ENCODE data around the gene KICS2.
A peak's percentile ranks its signal among the peaks of the same experiment; 100 is the strongest.
"Not testable (repeated sequence)": the region's sequence is repeated elsewhere in the genome, so short reads cannot be mapped to it uniquely, and the experiment has no call there.

KICS2 gene

DNA sequence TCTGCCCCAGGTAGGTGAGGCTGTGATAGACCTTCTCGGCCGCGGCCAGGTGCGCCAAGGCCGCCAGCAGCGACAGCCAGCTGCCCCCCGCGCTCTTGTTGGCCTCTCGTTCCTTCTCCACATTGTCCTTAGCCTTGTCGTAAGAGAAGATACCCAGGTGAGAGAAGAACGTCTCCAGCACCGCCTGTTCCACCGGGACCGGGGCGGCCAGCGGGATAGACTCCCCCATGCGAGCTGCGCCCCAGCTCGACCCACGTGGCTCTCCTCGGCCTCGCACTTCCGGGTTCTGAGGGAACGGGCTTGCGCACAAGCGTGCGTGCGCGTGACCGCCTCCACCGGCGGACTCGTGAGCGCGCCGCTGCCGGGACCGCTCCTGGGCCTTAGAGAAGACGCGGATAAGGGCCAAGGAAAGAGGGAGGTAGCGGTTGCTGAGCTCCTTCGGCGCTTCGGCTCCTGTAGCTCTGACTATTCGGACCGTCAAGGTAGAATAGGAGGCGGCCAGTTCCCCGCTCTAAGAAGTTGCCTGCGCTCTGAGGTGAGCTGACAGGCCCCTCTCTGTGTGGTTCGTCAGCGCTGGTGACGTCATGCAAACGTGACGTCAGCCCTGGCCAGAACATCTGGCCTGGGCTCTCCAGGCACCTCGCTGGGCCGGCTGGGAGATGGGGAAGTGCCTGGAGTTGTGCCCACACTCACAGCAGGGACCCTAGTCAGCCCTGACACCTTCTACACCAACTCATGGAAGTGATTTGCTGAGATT is at the start of gene KICS2:
TSS of gene KICS2 (minus strand) at position 288 of the 757 bp plus-strand sequence. CDS start at position 229, 59 bp downstream.
- DNase-seq, result peak; percentile 86

GRCh38 chr12:64270411-64270810 is 48.3 kb upstream of the KICS2 start:
- DNase-seq, result no peak

- no peak for DNase-seq
Measured at GRCh38 chr12:64269161-64269560, 47.1 kb upstream of the KICS2 start.

DNA sequence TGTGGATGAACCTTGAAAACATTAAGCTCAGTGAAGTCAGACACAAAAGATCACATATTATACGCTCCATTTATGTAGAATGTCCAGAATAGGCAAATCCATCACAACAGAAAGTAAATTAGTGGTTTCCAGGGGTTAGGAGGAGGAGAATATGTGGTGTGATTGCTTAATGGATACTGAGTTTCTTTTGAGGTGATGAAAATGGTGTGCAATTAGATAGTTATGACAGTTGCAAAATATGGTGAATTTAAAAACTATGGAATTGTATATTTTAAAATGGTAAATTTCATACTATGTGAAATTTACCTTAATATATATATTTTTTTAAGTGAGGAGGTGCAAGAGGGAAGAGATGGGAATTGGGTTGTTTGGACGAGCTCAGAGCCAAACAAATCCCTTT is 46.3 kb upstream of the KICS2 start:
- DNase-seq, result no peak

DNA sequence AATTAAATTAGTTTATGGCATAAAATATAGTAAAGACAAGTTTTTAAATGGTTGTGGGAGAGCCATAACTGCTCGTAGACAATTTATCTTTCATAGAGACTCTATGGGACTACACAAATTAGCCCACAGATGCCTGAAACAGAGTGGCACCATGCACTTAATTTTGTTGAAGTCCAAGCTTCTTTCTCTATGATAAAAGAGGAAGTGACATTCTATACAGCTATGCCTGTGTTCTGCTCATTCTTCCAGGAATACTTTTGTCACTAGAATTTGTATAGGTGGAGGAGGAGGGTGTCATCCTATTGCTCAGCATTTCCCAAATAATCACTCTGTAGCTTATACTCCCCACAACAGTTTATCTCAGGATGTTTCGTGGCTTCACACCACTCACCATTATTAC is 43.7 kb upstream of the KICS2 start:
- DNase-seq, result no peak

- DNase-seq, result no peak
Measured at GRCh38 chr12:64261813-64262212, 39.7 kb upstream of the KICS2 start.

- no peak for DNase-seq
Measured at GRCh38 chr12:64258576-64258975, 36.5 kb upstream of the KICS2 start.

DNA sequence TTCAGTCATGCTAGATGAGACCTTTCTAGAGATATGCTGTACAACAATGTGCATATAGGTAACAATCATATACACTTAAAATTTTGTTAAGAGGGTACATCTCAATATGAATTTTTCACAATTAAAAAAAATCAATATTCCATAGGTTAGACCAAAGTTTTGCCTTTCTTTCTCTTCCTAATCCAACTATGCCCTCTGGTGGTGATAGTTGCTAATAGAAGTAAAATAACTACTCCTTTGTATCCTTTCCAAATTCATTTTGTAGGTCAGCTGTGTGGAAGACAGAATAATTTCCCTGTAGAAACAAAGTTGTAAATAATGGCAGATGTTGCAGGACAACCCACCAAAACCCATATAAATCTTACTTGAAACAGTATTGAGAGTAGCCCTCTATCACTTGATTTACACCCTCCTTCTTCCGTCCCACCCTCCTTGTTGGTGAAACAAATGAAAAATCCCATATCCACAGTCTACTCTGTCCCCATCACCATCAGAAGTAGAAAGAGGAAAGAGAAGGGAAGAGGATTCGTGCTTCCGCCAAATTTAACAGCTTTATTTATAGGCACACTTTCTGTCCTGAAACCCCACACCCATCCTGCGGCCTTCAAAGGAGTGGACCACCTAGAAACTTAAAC is 34.2 kb upstream of the KICS2 start:
- DNase-seq, result peak; percentile 61

GRCh38 chr12:64255249-64255648 is 33.2 kb upstream of the KICS2 start:
- no peak for DNase-seq

GRCh38 chr12:64253356-64253755 is 31.3 kb upstream of the KICS2 start:
- DNase-seq, result no peak

- DNase-seq, result no peak
Measured at GRCh38 chr12:64252681-64253080, 30.6 kb upstream of the KICS2 start.

DNA sequence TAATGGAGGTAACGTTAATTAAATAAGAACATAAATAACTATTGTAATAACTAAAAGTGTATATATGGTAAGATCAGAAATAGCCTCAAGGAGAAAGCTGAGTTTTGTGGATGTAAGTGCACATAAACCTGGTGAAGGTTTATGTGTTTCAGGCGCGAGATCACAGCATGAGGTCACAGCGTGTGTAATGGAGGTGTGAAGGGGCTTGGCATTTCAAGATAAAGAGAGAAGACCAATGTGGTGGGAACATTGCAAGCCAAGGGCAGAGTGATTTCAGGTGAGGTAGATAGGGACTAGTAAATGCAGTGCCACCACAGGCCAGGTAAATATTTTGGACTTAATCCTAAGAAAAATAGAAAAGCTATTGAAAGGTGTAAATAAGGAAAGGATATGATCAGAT is 21.7 kb upstream of the KICS2 start:
- no peak for DNase-seq

DNA sequence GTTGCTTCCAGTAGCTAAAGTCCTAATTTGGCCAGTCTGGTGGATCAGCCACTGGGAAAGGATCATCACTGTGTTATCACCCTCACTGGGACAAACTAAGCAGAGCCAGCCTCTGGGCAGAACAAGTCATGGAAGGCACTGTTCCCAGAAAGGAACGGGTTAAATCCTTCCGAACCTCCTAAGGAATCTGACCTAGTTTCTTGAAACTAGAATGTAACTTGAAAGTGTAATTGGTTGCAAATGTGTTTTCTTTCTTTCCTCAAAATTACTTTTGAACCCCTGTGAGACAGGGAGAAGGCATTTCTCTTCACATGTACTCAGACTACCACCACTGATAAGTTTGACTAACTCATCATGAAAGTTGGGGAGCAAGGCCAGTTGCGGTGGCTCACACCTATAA is 18.7 kb upstream of the KICS2 start:
- no peak for DNase-seq

DNA sequence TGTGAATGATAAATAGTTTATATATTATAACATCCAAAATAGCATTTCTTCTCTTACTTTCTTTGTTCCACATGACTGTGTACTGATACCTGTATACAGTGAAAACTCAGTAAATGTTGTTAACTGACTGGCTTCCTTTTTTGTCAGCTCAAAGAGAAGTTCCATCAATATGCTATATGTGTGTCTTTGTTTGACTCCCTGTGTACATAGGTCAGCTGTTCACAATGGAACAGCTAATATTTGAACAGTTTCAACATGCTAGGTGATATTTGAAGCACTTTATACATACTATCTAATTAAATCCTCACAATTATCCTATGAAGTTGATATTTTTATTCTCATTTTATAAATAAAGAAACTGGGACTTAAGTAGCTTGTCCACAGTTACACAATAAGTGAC is 15.3 kb upstream of the KICS2 start:
- no peak for DNase-seq

DNA sequence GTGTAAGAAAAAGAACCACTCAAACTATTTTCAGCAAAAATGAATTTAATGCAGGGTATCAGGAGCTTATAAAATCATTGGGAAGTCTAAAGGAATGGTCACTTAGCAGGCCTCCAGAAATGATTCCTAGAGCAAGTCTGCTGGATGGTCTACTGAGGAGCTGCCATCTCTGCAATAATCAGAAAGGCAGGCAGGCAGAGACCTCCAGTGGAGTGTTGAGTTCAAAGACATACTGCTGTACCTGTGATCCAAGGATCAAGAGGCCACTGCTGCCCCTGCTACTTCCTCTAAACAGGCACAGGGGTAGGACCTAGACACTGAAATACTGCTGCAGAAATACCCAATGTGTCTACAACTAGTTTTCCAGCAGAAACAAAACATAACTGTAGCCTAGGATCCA is 14.5 kb upstream of the KICS2 start:
- no peak for DNase-seq

DNA sequence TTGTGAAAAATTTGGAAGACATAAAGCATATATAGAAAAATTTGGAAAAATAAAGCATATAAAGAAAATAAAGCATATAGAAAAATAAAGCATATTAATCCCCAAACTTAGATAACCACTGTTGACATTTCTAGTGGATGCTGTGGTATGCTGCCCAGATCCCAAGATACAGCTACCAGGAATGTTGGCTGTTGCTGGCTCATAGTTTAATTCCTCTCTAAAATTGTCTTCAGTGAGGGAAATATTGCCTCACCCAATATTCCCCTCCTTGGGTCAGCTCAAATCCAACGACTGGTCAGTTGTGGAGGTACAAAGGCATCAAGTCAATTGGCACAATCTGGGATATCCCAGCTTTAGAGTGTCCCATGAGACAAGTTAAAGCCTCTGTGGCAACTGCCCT is 10.1 kb upstream of the KICS2 start:
- no peak for DNase-seq

DNA sequence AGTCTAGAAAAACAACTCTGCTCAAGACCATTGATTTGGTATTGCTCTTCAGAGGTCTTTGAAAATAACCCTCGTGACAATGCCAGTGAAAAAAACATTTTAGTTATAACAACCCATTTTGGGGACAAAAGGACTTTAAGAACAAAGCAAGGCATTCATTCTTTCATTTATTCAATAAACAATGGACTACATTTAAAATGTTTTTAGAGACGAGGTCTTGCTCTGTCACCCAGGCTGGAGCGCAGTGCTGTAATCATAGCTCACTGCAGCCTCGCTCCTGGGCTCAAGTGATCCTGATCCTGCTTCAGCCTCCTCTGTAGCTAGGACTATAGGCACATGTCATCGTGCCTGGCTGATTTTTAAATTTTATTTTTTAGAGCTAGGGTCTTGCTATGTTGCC is 7.7 kb upstream of the KICS2 start:
- no peak for DNase-seq

DNA sequence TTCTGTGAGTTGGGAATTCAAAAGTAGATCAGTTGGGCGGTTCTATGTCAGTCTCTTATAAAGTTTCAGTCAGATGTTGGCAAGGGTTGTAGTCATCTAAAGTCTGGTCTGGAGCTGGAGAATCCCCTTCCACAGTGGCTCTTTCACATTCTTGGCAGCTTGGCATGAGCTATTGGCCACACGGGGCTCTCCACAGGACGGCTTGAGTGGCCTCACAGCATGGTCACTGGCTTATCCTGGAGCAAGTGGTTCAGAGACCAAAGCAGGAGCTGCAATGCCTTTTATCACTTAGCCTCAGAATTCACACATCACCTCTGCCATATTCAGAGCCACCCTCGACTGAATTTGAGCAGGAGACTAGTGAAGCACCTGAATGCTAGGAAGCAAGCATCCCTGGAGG is 7.1 kb upstream of the KICS2 start:
- DNase-seq, result no peak

- no peak for DNase-seq
Measured at GRCh38 chr12:64225626-64226025, 3.5 kb upstream of the KICS2 start.

DNA sequence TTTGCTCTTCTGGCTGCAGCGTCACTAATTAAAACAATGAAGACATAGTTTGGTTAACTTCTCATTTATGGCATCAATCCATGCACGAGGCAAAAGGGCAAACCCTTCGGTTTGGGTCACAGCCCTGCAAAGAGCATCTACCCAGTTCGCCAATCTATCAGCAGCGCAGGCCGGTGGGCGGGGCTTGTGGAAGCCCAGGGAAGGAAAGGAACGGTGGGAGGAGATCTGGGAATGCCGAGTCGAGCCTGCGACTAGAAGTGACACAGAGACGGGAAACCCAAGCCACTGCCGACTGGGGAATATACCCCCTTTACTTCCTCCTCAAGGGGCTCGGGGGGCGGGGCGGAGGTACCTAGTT is 466 bp downstream of the KICS2 start:
- DNase-seq, result peak; percentile 84

DNA sequence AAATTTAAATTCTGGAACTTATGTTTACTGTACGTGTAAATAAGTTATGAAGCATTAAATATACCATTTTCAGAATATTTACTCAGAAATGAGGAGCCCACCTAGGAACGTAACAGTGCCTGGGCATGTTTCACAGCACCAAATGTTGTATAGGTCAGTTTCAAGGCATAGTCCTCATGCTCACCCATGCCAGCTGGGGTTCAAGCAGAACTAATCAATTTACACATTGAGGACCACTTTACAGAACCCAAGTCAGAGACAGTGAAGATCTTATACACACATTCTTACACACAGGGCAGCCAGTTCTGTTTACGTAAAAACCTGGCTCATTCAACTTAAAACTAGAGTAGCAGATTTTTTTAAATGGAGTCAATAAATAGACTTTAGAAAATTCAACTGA is 2.0 kb downstream of the KICS2 start:
- no peak for DNase-seq

GRCh38 chr12:64219145-64219544 is 3.0 kb downstream of the KICS2 start:
- no peak for DNase-seq

GRCh38 chr12:64218597-64218996 is 3.5 kb downstream of the KICS2 start:
- no peak for DNase-seq

- not testable (repeated sequence) for DNase-seq
Measured at GRCh38 chr12:64217643-64218042, 4.5 kb downstream of the KICS2 start.

GRCh38 chr12:64216239-64216638 is 5.9 kb downstream of the KICS2 start:
- no peak for DNase-seq

Measured in NCI-H2171 (cell line).